ENCODE measurements around the gene C1orf159.

Gene C1orf159

GRCh38 chr1:1044455-1045078 is 71.3 kb downstream of the C1orf159 start:
- Histone ChIP-seq H3K36me3 (ENCODE audit: control insufficient read depth, insufficient read depth, low read length) (peaks cover 64% of the 10 kb centered on the region), H3K9ac (ENCODE audit: low read length) (no peak overlapping the region), H3K4me3 (ENCODE audit: low read depth, low read length) (no peak overlapping the region), H3K27ac (ENCODE audit: low read depth, low read length) (no peak overlapping the region), H3K9me3 (ENCODE audit: control insufficient read depth, insufficient read depth, low read depth, low read length) (no peaks in the 10 kb centered on the region), H3K4me1 (ENCODE audit: control insufficient read depth, insufficient read depth, low read length) (peaks cover 10% of the 10 kb centered on the region), H3K27me3 (ENCODE audit: control insufficient read depth, insufficient read depth, low read length) (peaks cover 11% of the 10 kb centered on the region)

DNA sequence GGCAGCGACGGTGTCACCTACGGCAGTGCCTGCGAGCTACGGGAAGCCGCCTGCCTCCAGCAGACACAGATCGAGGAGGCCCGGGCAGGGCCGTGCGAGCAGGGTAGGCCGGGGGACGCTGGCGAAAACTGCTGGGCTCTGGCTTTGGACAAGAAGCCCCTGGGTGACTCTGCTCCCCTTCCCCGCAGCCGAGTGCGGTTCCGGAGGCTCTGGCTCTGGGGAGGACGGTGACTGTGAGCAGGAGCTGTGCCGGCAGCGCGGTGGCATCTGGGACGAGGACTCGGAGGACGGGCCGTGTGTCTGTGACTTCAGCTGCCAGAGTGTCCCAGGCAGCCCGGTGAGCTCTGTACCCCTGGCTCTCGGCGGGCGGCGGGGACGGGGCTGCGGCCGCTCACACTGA is 72.0 kb downstream of the C1orf159 start:
- Histone ChIP-seq H3K36me3 (ENCODE audit: control insufficient read depth, insufficient read depth, low read length) (peaks cover 59% of the 10 kb centered on the region), H3K9me3 (ENCODE audit: control insufficient read depth, insufficient read depth, low read depth, low read length) (no peaks in the 10 kb centered on the region), H3K4me1 (ENCODE audit: control insufficient read depth, insufficient read depth, low read length) (peaks cover 16% of the 10 kb centered on the region), H3K27me3 (ENCODE audit: control insufficient read depth, insufficient read depth, low read length) (peaks cover 17% of the 10 kb centered on the region), H3K4me3 (ENCODE audit: low read depth, low read length) (no peak overlapping the region), H3K27ac (ENCODE audit: low read depth, low read length) (no peak overlapping the region), H3K9ac (ENCODE audit: low read length) (no peak overlapping the region)

DNA sequence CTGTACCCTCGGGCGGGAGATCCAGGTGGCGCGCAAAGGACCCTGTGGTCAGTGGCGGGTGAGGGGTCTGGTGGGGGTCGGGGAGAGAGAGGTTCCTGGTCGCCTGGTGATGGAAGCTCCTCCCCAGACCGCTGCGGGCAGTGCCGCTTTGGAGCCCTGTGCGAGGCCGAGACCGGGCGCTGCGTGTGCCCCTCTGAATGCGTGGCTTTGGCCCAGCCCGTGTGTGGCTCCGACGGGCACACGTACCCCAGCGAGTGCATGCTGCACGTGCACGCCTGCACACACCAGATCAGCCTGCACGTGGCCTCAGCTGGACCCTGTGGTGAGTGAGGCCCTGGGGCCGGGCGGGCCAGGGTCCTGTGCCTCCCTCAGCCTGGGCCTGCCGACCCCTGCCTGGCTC is 72.5 kb downstream of the C1orf159 start:
- peaks cover 59% of the 10 kb centered on the region for H3K36me3 ChIP-seq (ENCODE audit: control insufficient read depth, insufficient read depth, low read length)
- no peak overlapping the region for H3K4me3 ChIP-seq (ENCODE audit: low read depth, low read length)
- no peak overlapping the region for H3K27ac ChIP-seq (ENCODE audit: low read depth, low read length)
- no peak overlapping the region for H3K9ac ChIP-seq (ENCODE audit: low read length)
- H3K9me3 ChIP-seq (ENCODE audit: control insufficient read depth, insufficient read depth, low read depth, low read length): no peaks in the 10 kb centered on the region
- peaks cover 17% of the 10 kb centered on the region for H3K4me1 ChIP-seq (ENCODE audit: control insufficient read depth, insufficient read depth, low read length)
- peaks cover 22% of the 10 kb centered on the region for H3K27me3 ChIP-seq (ENCODE audit: control insufficient read depth, insufficient read depth, low read length)

DNA sequence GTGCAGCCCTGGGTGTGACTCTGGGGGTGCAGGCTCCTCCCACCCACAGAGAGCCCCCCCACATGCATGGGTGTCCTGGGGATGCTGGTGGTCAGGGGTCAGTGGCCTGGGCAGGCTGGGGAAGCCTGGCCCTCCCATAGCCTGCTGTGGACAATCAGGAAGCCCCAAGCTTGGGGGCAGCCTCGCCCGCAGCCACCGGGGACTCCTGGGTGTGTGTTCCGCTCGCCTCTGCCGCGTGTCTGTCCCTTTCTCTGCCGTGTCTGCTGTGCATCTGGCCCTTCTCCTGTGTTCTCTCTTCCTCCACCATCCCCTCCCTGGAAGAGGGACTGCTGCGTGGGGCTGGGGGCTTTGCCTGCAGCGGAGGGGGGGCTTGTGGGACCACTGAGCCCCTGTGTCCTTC is 73.1 kb downstream of the C1orf159 start:
- peaks cover 17% of the 10 kb centered on the region for H3K4me1 ChIP-seq (ENCODE audit: control insufficient read depth, insufficient read depth, low read length)
- no peaks in the 10 kb centered on the region for H3K9me3 ChIP-seq (ENCODE audit: control insufficient read depth, insufficient read depth, low read depth, low read length)
- H3K27ac ChIP-seq (ENCODE audit: low read depth, low read length): no peak overlapping the region
- H3K4me3 ChIP-seq (ENCODE audit: low read depth, low read length): no peak overlapping the region
- H3K27me3 ChIP-seq (ENCODE audit: control insufficient read depth, insufficient read depth, low read length): peaks cover 28% of the 10 kb centered on the region
- peaks cover 58% of the 10 kb centered on the region for H3K36me3 ChIP-seq (ENCODE audit: control insufficient read depth, insufficient read depth, low read length)
- H3K9ac ChIP-seq (ENCODE audit: low read length): no peak overlapping the region

DNA sequence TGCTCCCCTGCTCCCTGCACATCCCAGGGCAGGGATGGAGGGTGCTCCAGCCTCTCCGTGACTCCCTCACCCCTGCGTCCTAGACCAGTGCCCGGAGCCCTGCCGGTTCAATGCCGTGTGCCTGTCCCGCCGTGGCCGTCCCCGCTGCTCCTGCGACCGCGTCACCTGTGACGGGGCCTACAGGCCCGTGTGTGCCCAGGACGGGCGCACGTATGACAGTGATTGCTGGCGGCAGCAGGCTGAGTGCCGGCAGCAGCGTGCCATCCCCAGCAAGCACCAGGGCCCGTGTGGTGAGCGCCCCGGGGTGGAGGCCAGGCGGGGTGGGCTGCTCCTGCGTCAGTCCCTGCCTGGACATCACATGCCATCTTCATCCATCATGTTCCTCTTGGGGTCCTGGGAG is 74.0 kb downstream of the C1orf159 start:
- H3K9me3 ChIP-seq (ENCODE audit: control insufficient read depth, insufficient read depth, low read depth, low read length): no peaks in the 10 kb centered on the region
- no peak overlapping the region for H3K27ac ChIP-seq (ENCODE audit: low read depth, low read length)
- H3K4me1 ChIP-seq (ENCODE audit: control insufficient read depth, insufficient read depth, low read length): peaks cover 17% of the 10 kb centered on the region
- H3K27me3 ChIP-seq (ENCODE audit: control insufficient read depth, insufficient read depth, low read length): peaks cover 37% of the 10 kb centered on the region
- H3K4me3 ChIP-seq (ENCODE audit: low read depth, low read length): no peak overlapping the region
- H3K9ac ChIP-seq (ENCODE audit: low read length): no peak overlapping the region
- peaks cover 52% of the 10 kb centered on the region for H3K36me3 ChIP-seq (ENCODE audit: control insufficient read depth, insufficient read depth, low read length)

- peaks cover 48% of the 10 kb centered on the region for H3K36me3 ChIP-seq (ENCODE audit: control insufficient read depth, insufficient read depth, low read length)
- peak overlapping the region; percentile 56 for H3K4me3 ChIP-seq (ENCODE audit: low read depth, low read length)
- no peak overlapping the region for H3K9ac ChIP-seq (ENCODE audit: low read length)
- no peaks in the 10 kb centered on the region for H3K9me3 ChIP-seq (ENCODE audit: control insufficient read depth, insufficient read depth, low read depth, low read length)
- H3K4me1 ChIP-seq (ENCODE audit: control insufficient read depth, insufficient read depth, low read length): peaks cover 17% of the 10 kb centered on the region
- peaks cover 43% of the 10 kb centered on the region for H3K27me3 ChIP-seq (ENCODE audit: control insufficient read depth, insufficient read depth, low read length)
- no peak overlapping the region for H3K27ac ChIP-seq (ENCODE audit: low read depth, low read length)
Measured at GRCh38 chr1:1041092-1041523, 74.8 kb downstream of the C1orf159 start.

GRCh38 chr1:1040004-1040991 is 75.6 kb downstream of the C1orf159 start:
- H3K27ac ChIP-seq (ENCODE audit: low read depth, low read length): no peak overlapping the region
- peaks cover 47% of the 10 kb centered on the region for H3K36me3 ChIP-seq (ENCODE audit: control insufficient read depth, insufficient read depth, low read length)
- peak overlapping the region; percentile 65 for H3K4me3 ChIP-seq (ENCODE audit: low read depth, low read length)
- H3K27me3 ChIP-seq (ENCODE audit: control insufficient read depth, insufficient read depth, low read length): peaks cover 51% of the 10 kb centered on the region
- peak overlapping the region; percentile 39 for H3K9ac ChIP-seq (ENCODE audit: low read length)
- H3K9me3 ChIP-seq (ENCODE audit: control insufficient read depth, insufficient read depth, low read depth, low read length): no peaks in the 10 kb centered on the region
- H3K4me1 ChIP-seq (ENCODE audit: control insufficient read depth, insufficient read depth, low read length): peaks cover 17% of the 10 kb centered on the region

DNA sequence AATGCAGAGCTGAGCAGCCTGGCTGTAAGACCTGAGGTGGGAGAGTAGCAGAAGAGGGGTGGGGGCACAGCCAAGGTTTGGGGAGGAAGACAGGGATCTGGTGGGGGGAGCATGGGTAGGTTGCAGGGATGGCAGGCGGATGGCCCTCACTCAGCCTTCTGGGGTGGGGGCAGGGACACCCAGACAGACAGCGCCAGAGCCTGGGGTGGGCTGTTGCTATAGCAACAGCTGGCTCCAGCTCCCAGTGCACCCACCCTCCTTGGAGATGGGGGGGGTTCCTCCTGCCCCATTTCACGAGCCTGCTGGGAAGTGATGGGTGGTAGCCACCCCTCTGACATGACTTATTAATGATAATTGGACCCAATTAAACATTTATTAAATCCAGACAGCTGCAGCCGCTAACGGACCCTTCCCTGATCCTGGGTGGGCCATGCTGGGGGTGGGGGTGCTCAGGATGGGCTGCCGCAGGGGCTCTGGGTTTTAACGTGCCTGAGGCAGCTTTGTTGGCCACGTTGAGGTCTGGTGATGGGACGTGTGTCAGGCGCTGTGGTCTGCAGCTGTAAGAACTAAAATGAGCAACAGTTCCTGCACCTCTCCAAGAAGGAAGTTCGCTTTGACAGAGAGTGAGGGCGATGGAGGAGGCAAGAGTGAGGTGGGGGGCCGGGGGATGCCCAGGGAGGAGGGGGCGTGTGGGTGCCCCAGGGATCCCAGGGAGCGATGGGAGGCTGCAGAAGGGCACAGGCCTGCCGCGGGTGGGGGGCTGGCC is 76.6 kb downstream of the C1orf159 start:
- Histone ChIP-seq H3K9me3 (ENCODE audit: control insufficient read depth, insufficient read depth, low read depth, low read length) (no peaks in the 10 kb centered on the region), H3K9ac (ENCODE audit: low read length) (peak overlapping the region; percentile 39), H3K27me3 (ENCODE audit: control insufficient read depth, insufficient read depth, low read length) (peaks cover 58% of the 10 kb centered on the region), H3K4me1 (ENCODE audit: control insufficient read depth, insufficient read depth, low read length) (peaks cover 21% of the 10 kb centered on the region), H3K27ac (ENCODE audit: low read depth, low read length) (no peak overlapping the region), H3K36me3 (ENCODE audit: control insufficient read depth, insufficient read depth, low read length) (peaks cover 38% of the 10 kb centered on the region), H3K4me3 (ENCODE audit: low read depth, low read length) (peak overlapping the region; percentile 65)

DNA sequence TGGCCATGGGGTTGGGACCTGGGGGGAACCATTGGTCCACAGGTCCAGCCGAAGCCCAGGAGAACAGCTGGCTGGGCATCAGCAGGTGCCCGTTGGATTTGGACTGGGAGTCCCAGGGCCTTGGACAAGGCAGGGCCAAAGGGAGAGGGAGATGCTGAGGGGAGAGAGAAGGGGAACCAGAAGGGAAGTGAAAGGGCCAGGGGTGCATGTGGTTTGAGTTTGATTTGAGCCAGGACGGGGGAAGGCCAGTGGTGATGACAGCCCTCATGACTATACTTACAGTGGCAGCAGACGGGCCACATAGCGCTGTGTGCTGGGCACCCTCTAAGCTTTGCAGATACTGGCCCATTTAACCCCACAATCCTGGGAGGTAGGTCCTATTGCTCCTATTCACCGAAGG is 77.2 kb downstream of the C1orf159 start:
- no peak overlapping the region for H3K27ac ChIP-seq (ENCODE audit: low read depth, low read length)
- H3K27me3 ChIP-seq (ENCODE audit: control insufficient read depth, insufficient read depth, low read length): peaks cover 65% of the 10 kb centered on the region
- no peak overlapping the region for H3K9ac ChIP-seq (ENCODE audit: low read length)
- H3K4me3 ChIP-seq (ENCODE audit: low read depth, low read length): no peak overlapping the region
- H3K9me3 ChIP-seq (ENCODE audit: control insufficient read depth, insufficient read depth, low read depth, low read length): no peaks in the 10 kb centered on the region
- peaks cover 32% of the 10 kb centered on the region for H3K36me3 ChIP-seq (ENCODE audit: control insufficient read depth, insufficient read depth, low read length)
- peaks cover 23% of the 10 kb centered on the region for H3K4me1 ChIP-seq (ENCODE audit: control insufficient read depth, insufficient read depth, low read length)

GRCh38 chr1:1037366-1038327 is 78.2 kb downstream of the C1orf159 start:
- no peak overlapping the region for H3K27ac ChIP-seq (ENCODE audit: low read depth, low read length)
- no peak overlapping the region for H3K4me3 ChIP-seq (ENCODE audit: low read depth, low read length)
- peaks cover 25% of the 10 kb centered on the region for H3K4me1 ChIP-seq (ENCODE audit: control insufficient read depth, insufficient read depth, low read length)
- peaks cover 22% of the 10 kb centered on the region for H3K36me3 ChIP-seq (ENCODE audit: control insufficient read depth, insufficient read depth, low read length)
- H3K9me3 ChIP-seq (ENCODE audit: control insufficient read depth, insufficient read depth, low read depth, low read length): no peaks in the 10 kb centered on the region
- peaks cover 65% of the 10 kb centered on the region for H3K27me3 ChIP-seq (ENCODE audit: control insufficient read depth, insufficient read depth, low read length)
- no peak overlapping the region for H3K9ac ChIP-seq (ENCODE audit: low read length)
